BE2C (cell line): ENCODE data around the gene CHCHD4.

ENCODE experiments used
- DNase-seq: peaks from one replicate; pipeline ENCODE4 v3.0.0-alpha.2; 2020
- H3K27me3 ChIP-seq: fragments of 250-450 bp; sonication (Bioruptor Pico); 2 replicates; pipeline ENCODE4 v1.5.1; 2020; ENCODE audit warnings: mild to moderate bottlenecking
- H3K36me3 ChIP-seq: fragments of 250-450 bp; sonication (Bioruptor Pico); 2 replicates; pipeline ENCODE4 v1.5.1; 2020; ENCODE audit warnings: mild to moderate bottlenecking
- H3K4me1 ChIP-seq: fragments of 250-450 bp; sonication (Bioruptor Pico); 2 replicates; pipeline ENCODE4 v1.5.1; 2020
- H3K4me3 ChIP-seq: 2 replicates; pipeline ENCODE4 v1.5.1; 2011; ENCODE audit warnings: low read depth, low read length
- H3K9me3 ChIP-seq: fragments of 250-450 bp; sonication (Bioruptor Pico); 2 replicates; pipeline ENCODE4 v1.5.1; 2020
- TF ChIP-seq, protein P1 (sequence below): IDR thresholded peaks from 2 replicates; pipeline ENCODE4 v1.5.1; 2012; ENCODE audit warnings: mild to moderate bottlenecking, low read depth, low read length

Gene CHCHD4

DNA sequence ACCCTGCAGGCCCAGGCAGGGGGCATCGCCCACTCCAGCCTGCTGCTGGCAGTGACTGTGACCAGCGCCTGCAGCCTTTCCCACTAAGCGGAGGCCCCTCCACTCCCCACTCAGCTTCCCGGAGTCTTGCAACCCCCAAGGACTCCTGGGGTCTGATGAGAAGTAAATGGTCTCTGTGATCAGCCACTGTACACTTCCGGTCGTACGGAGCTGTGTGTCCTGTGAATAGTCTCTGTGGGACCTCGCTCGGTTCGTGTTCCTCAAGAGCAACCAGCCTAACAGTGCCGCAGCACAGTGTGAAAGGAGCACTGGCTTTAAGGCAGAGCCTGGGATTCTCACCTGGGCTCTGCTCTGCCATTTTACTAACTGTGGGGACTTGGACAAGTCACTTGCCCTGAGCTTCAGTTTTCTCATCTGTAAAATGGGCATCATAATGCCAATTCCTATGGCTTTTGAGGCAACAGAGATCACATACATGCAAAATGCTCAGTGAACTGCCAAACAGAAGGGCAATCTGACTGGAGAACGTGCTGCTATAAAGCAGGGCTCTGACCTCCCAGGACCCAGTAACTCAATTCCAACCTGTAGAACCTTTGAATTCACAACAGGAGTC, 26.9 kb upstream of the CHCHD4 start:
- TF ChIP-seq, protein P1, sequence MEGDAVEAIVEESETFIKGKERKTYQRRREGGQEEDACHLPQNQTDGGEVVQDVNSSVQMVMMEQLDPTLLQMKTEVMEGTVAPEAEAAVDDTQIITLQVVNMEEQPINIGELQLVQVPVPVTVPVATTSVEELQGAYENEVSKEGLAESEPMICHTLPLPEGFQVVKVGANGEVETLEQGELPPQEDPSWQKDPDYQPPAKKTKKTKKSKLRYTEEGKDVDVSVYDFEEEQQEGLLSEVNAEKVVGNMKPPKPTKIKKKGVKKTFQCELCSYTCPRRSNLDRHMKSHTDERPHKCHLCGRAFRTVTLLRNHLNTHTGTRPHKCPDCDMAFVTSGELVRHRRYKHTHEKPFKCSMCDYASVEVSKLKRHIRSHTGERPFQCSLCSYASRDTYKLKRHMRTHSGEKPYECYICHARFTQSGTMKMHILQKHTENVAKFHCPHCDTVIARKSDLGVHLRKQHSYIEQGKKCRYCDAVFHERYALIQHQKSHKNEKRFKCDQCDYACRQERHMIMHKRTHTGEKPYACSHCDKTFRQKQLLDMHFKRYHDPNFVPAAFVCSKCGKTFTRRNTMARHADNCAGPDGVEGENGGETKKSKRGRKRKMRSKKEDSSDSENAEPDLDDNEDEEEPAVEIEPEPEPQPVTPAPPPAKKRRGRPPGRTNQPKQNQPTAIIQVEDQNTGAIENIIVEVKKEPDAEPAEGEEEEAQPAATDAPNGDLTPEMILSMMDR, result no peak
- Histone ChIP-seq H3K36me3 (no peaks in the 10 kb centered on the region), H3K9me3 (no peaks in the 10 kb centered on the region), H3K4me1 (no peaks in the 10 kb centered on the region), H3K4me3 (no peak overlapping the region), H3K27me3 (no peaks in the 10 kb centered on the region)
- DNase-seq, result no peak

DNA sequence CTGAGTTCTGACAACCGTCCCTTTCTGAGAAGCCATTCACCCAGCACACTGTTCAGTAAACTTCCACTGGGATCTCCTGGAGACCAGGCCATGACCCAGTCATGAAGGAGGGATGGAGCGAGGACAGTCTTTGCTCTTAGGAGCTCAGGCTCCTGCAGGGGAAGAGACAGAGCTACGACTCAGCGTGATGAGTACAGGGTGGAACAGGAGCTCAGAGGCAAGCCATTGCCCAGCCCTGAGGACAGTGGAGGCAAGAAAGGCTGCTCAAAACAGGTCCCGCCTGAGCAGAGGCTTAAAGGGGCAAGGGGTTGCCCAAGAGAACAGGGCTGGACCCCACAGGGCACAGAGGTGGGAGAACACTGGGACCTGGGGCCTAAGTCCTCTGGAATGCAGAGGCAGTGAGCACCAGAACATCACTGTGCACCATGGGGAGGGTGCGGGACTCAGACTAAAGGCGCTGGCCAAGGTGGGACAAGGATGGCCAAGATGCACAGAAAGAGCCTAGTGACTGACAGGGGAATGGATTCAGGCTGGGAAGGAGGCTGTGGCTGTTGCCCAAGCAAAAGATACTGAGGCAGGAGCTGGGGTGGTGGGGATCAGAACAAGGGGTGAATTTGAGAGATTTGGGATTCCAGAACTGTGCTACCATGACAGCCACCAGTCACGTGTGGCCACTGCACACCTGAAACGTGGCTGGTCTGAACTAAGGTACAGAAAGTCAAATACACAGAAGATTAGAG, 26.0 kb upstream of the CHCHD4 start:
- Histone ChIP-seq H3K27me3 (no peaks in the 10 kb centered on the region), H3K4me1 (no peaks in the 10 kb centered on the region), H3K4me3 (no peak overlapping the region), H3K9me3 (no peaks in the 10 kb centered on the region), H3K36me3 (no peaks in the 10 kb centered on the region)
- TF ChIP-seq, protein P1, result no peak
- no peak for DNase-seq

DNA sequence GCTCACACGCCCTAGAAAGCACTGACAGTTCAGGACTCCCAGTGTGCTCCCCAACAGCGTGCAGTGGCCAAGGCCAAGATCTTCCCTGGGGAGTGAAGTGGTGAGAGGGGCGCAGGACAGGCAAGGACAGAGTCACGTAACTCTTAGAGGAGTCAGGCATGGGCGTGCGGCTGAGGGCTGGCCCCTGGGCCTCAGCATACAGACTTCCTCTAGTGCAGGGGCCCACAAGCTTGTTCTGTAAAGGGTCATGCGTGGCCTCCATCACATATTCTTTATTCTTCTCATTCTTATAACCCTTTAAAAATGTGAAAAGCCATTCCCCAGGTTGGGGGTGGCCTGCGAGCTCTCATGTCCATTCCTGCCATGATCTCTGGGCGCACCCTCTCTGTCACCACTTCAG, 25.4 kb upstream of the CHCHD4 start:
- H3K9me3 ChIP-seq, result no peaks in the 10 kb centered on the region
- no peak for DNase-seq
- H3K27me3 ChIP-seq, result no peaks in the 10 kb centered on the region
- H3K4me1 ChIP-seq, result no peaks in the 10 kb centered on the region
- no peak overlapping the region for H3K4me3 ChIP-seq
- TF ChIP-seq, protein P1, result no peak
- no peaks in the 10 kb centered on the region for H3K36me3 ChIP-seq

DNA sequence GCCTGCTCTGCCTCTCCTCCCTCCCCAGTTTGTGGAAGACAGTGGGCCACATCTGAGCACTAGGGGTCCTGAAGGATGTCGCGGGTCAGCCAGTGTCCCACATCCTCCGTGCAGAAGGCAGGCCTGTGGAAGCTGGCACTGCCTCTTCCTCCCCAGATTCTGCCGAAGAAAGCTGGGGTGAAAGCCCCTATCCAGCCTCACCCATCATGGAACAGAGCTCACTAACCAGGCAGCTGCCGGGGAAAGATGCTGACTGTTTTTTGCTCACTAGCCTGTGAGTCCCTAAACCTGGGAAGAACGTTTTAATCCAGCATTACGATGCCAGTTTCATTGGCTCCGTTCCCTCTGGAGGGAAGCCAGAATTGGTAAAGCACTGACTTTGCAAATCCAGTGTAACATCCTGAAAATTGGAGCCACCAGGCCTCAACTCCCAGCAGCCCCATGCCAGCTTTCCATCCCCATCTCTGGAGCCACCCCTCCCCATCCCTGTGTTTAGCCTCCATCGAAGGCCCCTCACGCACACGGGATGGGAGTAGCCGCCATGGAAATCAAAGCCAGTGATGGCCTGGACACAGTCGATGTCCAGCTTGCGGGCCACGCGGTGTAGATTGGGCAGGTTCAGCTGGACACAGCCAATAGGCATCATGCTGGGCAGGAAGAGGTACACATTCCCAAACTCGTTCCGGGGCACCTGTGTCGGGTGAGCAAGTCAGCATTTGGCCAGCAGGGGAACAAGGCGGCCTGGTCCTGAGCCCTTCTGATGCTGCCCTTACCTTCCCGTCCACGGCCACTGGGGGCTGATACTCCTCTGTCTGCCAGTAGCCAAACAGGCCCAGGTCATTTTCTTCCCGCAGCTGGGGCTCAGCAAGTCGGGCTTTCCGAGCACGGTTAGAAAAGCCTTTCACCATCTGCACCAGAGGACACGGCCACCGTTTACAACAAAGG, 23.6 kb upstream of the CHCHD4 start:
- Histone ChIP-seq H3K4me3 (no peak overlapping the region), H3K9me3 (no peaks in the 10 kb centered on the region), H3K4me1 (no peaks in the 10 kb centered on the region), H3K36me3 (no peaks in the 10 kb centered on the region), H3K27me3 (no peaks in the 10 kb centered on the region)
- DNase-seq, result peak; percentile 52
- TF ChIP-seq, protein P1, result peak; percentile 43

DNA sequence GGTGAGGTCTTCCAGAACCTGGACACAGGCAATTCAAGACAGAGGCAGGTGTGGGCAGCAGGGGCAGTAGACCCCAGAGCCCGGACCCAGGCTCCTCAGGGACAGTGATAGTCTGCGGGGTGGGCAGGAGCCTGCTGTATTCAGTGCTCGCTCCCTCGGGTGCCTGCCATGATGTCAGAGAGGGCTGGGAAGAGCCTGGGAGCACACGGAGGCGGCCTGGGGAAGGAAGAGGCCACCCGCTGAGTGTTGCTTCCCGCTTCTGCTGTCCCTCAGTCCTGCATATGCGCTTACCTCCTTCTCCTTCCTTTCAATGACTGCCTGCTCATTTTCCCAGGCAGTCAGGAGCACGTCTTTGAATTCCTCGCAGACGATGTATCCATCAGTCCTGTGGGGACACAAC, 22.9 kb upstream of the CHCHD4 start:
- DNase-seq, result no peak
- Histone ChIP-seq H3K27me3 (no peaks in the 10 kb centered on the region), H3K4me1 (no peaks in the 10 kb centered on the region), H3K9me3 (no peaks in the 10 kb centered on the region), H3K4me3 (no peak overlapping the region), H3K36me3 (no peaks in the 10 kb centered on the region)
- TF ChIP-seq, protein P1, result no peak
